K562 (cell line): ENCODE results near the gene LAMB4. TPM values are rescaled to one million over a fixed set of nuclear protein-coding genes. Genes with fewer than 3 reads are reported as not detected.

Experiments used
- ATAC-seq: fragments of 200-7000 bp; cut with Tn5 transposase; 3 replicates; pipeline ENCODE4 v1.9.1; 2020; ENCODE audit warnings: moderate library complexity
- BruUV-seq: library from RNA; stranded (reverse); fragments of 400-500 nt; replicated peaks from 2 replicates; lab custom pipeline; 2021; lab: Mats Ljungman, UMichigan
- CTCF ChIA-PET: fragments of 300-600 bp; formaldehyde crosslinking; extraction: SDS; loops from one replicate; lab custom pipeline; 2021; ENCODE audit warnings: low intra/inter-chr PET ratio; lab: Yijun Ruan, JAX
- POLR2A ChIA-PET: fragments of 300-600, 350-650 bp; sonication (Branson Sonifier 250); formaldehyde crosslinking; extraction: SDS; loops from one replicate; lab custom pipeline; 2021; ENCODE audit warnings: antibody characterized with exemption, inconsistent platforms; lab: Yijun Ruan, JAX
- DNase-seq, 4 experiments: peaks; one replicate each; pipeline versions ENCODE4 v3.0.0 to v3.0.0-alpha.2; 2011 to 2018; ENCODE audit warnings: low spot score in 3 of 4, mixed read lengths in 3 of 4; ENCODE audit errors: extremely low read depth in 1 of 4
- FAIRE-seq: peaks from 2 replicates; lab custom pipeline; 2011; peaks lifted over from hg19 to GRCh38; lab: Jason Lieb, UNC
- H2AFZ ChIP-seq: 2 replicates; pipeline ENCODE4 v1.6.0; 2011; ENCODE audit warnings: low read depth, low read length, control low read depth, inconsistent platforms
- H3K27ac ChIP-seq: fragments of 200-600 bp; 3 replicates; pipeline ENCODE4 v1.8.0; 2011; ENCODE audit warnings: low read depth, mild to moderate bottlenecking, control low read depth, inconsistent platforms, low read length, moderate library complexity, mixed read lengths; ENCODE audit errors: extremely low read depth
- H3K27me3 ChIP-seq, 2 experiments: fragments of 300-600 bp in 1 of 2; 2 replicates in 1 of 2; 3 replicates in 1 of 2; pipeline versions ENCODE4 v1.6.0 to v1.8.0; 2011; ENCODE audit warnings: inconsistent platforms in 2 of 2, low read length in 2 of 2, mild to moderate bottlenecking in 1 of 2, mixed read lengths in 1 of 2, moderate library complexity in 1 of 2; ENCODE audit not compliant: control insufficient read depth in 2 of 2, insufficient read depth in 2 of 2
- H3K36me3 ChIP-seq: fragments of 300-600 bp; 3 replicates; pipeline ENCODE4 v1.8.0; 2011; ENCODE audit warnings: mild to moderate bottlenecking, low read length, inconsistent platforms; ENCODE audit not compliant: control insufficient read depth, insufficient read depth
- H3K4me1 ChIP-seq, 2 experiments: fragments of 200-600 bp in 1 of 2; replicated peaks in 1 of 2; 2 replicates in 1 of 2; 3 replicates in 1 of 2; pipeline versions ENCODE4 v1.5.1 to v1.8.0; 2011; ENCODE audit warnings: inconsistent platforms in 2 of 2, low read length in 2 of 2, mild to moderate bottlenecking in 1 of 2, mixed read lengths in 1 of 2, moderate library complexity in 1 of 2; ENCODE audit not compliant: control insufficient read depth in 2 of 2, insufficient read depth in 2 of 2
- H3K4me2 ChIP-seq: 2 replicates; pipeline ENCODE4 v1.6.1; 2011; ENCODE audit warnings: low read length, control low read depth, inconsistent platforms, mixed read lengths; ENCODE audit not compliant: insufficient read depth
- H3K4me3 ChIP-seq: fragments of 200-600 bp; sonication (generic), shearing (Covaris generic); 2 replicates; pipeline ENCODE4 v1.5.1; 2016; ENCODE audit warnings: control low read depth, inconsistent platforms
- H3K79me2 ChIP-seq: fragments of 200-600 bp; 3 replicates; pipeline ENCODE4 v1.8.0; 2011; ENCODE audit warnings: low read length, inconsistent platforms; ENCODE audit not compliant: control insufficient read depth, insufficient read depth
- H3K9ac ChIP-seq, 2 experiments: 2 replicates each; pipeline versions ENCODE4 v1.6.0 to v1.6.1; 2011; ENCODE audit warnings: low read depth in 2 of 2, low read length in 2 of 2, control low read depth in 1 of 2, inconsistent platforms in 1 of 2, mild to moderate bottlenecking in 1 of 2, mixed read lengths in 1 of 2; ENCODE audit not compliant: insufficient read depth in 1 of 2
- H3K9me1 ChIP-seq: one replicate; pipeline ENCODE4 v1.6.0; 2011; ENCODE audit warnings: inconsistent platforms, mild to moderate bottlenecking, low read length, moderate library complexity; ENCODE audit not compliant: control insufficient read depth, insufficient read depth
- H3K9me3 ChIP-seq: replicated peaks from 2 replicates; pipeline ENCODE4 v1.5.1; 2011; ENCODE audit warnings: low read depth, low read length, inconsistent platforms; ENCODE audit not compliant: control insufficient read depth, insufficient read depth
- H4K20me1 ChIP-seq: replicated peaks from 2 replicates; pipeline ENCODE4 v1.6.1; 2011; ENCODE audit warnings: low read length, inconsistent platforms, mixed read lengths; ENCODE audit not compliant: control insufficient read depth, insufficient read depth
- HDAC1 ChIP-seq, 2 experiments: fragments of 450-650 bp; IDR thresholded peaks; 2 replicates each; pipeline ENCODE4 v1.6.1; 2016 to 2017; ENCODE audit warnings: inconsistent platforms in 1 of 2, mild to moderate bottlenecking in 1 of 2, moderate library complexity in 1 of 2
- HDAC3 ChIP-seq: fragments of 450-650 bp; IDR thresholded peaks from 2 replicates; pipeline ENCODE4 v1.6.1; 2018; ENCODE audit warnings: borderline replicate concordance, mild to moderate bottlenecking, moderate library complexity; ENCODE audit not compliant: partially characterized antibody
- HLTF ChIP-seq: fragments of 450-650 bp; IDR thresholded peaks from 2 replicates; pipeline ENCODE4 v1.6.1; 2016
- HNRNPL ChIP-seq: fragments of 200-400 bp; formaldehyde crosslinking; IDR thresholded peaks from 2 replicates; pipeline ENCODE4 v1.6.1; 2017; ENCODE audit warnings: low read depth, mild to moderate bottlenecking, low read length
- KAT7 ChIP-seq: sonication (generic); formaldehyde crosslinking; IDR thresholded peaks from 2 replicates; pipeline ENCODE4 v1.8.0; 2022; ENCODE audit warnings: missing genetic modification reagents, mild to moderate bottlenecking, borderline replicate concordance
- MYC ChIP-seq, 2 experiments: fragments of 250-450 bp in 1 of 2; sonication (Bioruptor Pico) in 1 of 2; IDR thresholded peaks; 2 replicates each; pipeline versions ENCODE4 v1.5.1 to v1.6.1; 2012 to 2021; ENCODE audit warnings: low read depth in 2 of 2, borderline replicate concordance in 1 of 2, improper control_type of control experiment in 1 of 2, low read length in 1 of 2, mild to moderate bottlenecking in 1 of 2, moderate library complexity in 1 of 2
- SMAD4 ChIP-seq: fragments of 250-450 bp; sonication (Bioruptor Pico); conservative IDR thresholded peaks from 2 replicates; pipeline ENCODE4 v1.8.0; 2021; ENCODE audit warnings: inconsistent platforms, mild to moderate bottlenecking, moderate library complexity
- TCFL5 ChIP-seq: fragments of 250-450 bp; sonication (Bioruptor Pico); conservative IDR thresholded peaks from 2 replicates; pipeline ENCODE4 v1.6.1; 2021; ENCODE audit warnings: mild to moderate bottlenecking, moderate library complexity, matching md5 sums
- THRB ChIP-seq: fragments of 450-650 bp; formaldehyde crosslinking; conservative IDR thresholded peaks from 2 replicates; pipeline ENCODE4 v1.4.0; 2022; ENCODE audit warnings: mild to moderate bottlenecking, missing genetic modification characterization
- ZNF263 ChIP-seq: sonication (generic); formaldehyde crosslinking; IDR thresholded peaks from 2 replicates; pipeline ENCODE4 v1.8.0; 2022; ENCODE audit warnings: mild to moderate bottlenecking, missing genetic modification reagents, borderline replicate concordance
- ZNF586 ChIP-seq: fragments of 450-650 bp; formaldehyde crosslinking; conservative IDR thresholded peaks from 2 replicates; pipeline ENCODE4 v1.4.0; 2020; ENCODE audit warnings: mild to moderate bottlenecking, moderate library complexity
- ZNF696 ChIP-seq: fragments of 250-450 bp; sonication (Bioruptor Pico); conservative IDR thresholded peaks from 2 replicates; pipeline ENCODE4 v1.4.0; 2020; ENCODE audit warnings: mild to moderate bottlenecking, moderate library complexity
- WGBS: fragments of 100-300 bp; shearing (Covaris generic); methylation state at CpG from one replicate; pipeline ENCODE4 v1.1.6; 2016; ENCODE audit warnings: low coverage, mixed read lengths; ENCODE audit not compliant: insufficient coverage; ENCODE audit errors: missing lambda C conversion rate; 5-methylcytosine and 5-hydroxymethylcytosine counted together
- in situ Hi-C: fragments of 300-500 bp; cut with MboI; formaldehyde crosslinking; loops from 4 replicates; pipeline ENCODE4 v1.15.0; 2018; ENCODE audit warnings: inconsistent platforms, mixed read lengths
- intact Hi-C: fragments of 100-400 bp; cut with micrococcal nuclease; formaldehyde crosslinking; loops from 2 replicates; pipeline ENCODE4 v1.14.2; 2022
- polyA plus RNA-seq, 8 experiments: library from polyadenylated mRNA; depleted of rRNA in 4 of 8; stranded (reverse) in 5 of 8; unstranded in 3 of 8; fragments of >200 nt; fragmentation: Nextera tagmentation in 2 of 8; fragmentation: Illumina TruSeq in 1 of 8; extraction: Ambion mirVana in 2 of 8; extraction: Trizol in 1 of 8; gene quantifications; 2 replicates each; pipeline versions ENCODE4 v1.2.1 to v1.2.3, GENCODE V29; 2011 to 2014; ENCODE audit warnings: inconsistent platforms in 1 of 8, missing spikeins in 1 of 8
- total RNA-seq, 7 experiments: library from RNA; depleted of rRNA in 6 of 7; stranded (reverse); fragments of >200 nt in 6 of 7; fragmentation: Illumina TruSeq in 2 of 7; extraction: Trizol in 2 of 7; gene quantifications; 2 replicates each; pipeline versions ENCODE4 v1.2.1 to v1.2.3, GENCODE V29; 2011 to 2021; ENCODE audit warnings: low replicate concordance in 1 of 7
- TF ChIP-seq, protein P1 (sequence below), 2 experiments: fragments of 450-650 bp in 1 of 2; sonication (generic) in 1 of 2; formaldehyde crosslinking in 1 of 2; IDR thresholded peaks in 1 of 2; conservative IDR thresholded peaks in 1 of 2; 2 replicates each; pipeline versions ENCODE4 v1.6.1 to v1.8.1; 2016 to 2023; ENCODE audit warnings: mild to moderate bottlenecking in 2 of 2, moderate library complexity in 2 of 2, inconsistent platforms in 1 of 2, missing genetic modification reagents in 1 of 2

The LAMB4 gene
- total and polyA plus RNA-seq, 9 of the 15 experiments (the other 6 are each of a cell fraction or from before 2014, with no cell fraction given) = 0.06 to 0.13 (median 0.07) TPM; not detected in 6

- H3K27me3 ChIP-seq = no peaks in the 10 kb centered on the region
- no peaks in the 10 kb centered on the region for H3K9me1 ChIP-seq
- H3K27ac ChIP-seq = peak overlapping the region; percentile 3; the same call in 1 of the 3 replicates
- no peak for ATAC-seq
- peaks cover 33 to 52% of the 10 kb centered on the region in 2 experiments for H3K4me1 ChIP-seq
- no peaks in the 10 kb centered on the region for H3K36me3 ChIP-seq
- H3K4me3 ChIP-seq = no peak overlapping the region
- no TSS peak for BruUV-seq
- H3K9me3 ChIP-seq = peaks cover 2% of the 10 kb centered on the region
- DNase-seq = no peak
- peak overlapping the region; percentile 80 for H2AFZ ChIP-seq
- intact Hi-C loops = no loop called here
- peak overlapping the region in 1 of 2 experiments; percentile 11; a peak in 1 of 4 replicates for H3K9ac ChIP-seq
- no peaks in the 10 kb centered on the region for H3K79me2 ChIP-seq
- in situ Hi-C loops = no loop called here
- WGBS = 69% methylated on average over 2 of the region's 2 CpGs
- H4K20me1 ChIP-seq = no peaks in the 10 kb centered on the region
- CTCF ChIA-PET = no interaction called here
- POLR2A ChIA-PET = interaction anchor here (1.0 kb wide), 1 partner anchor 19 kb away, joined by 3 read pairs; no protein-coding TSS in a partner anchor
- H3K4me2 ChIP-seq = no peak overlapping the region
- FAIRE-seq = no peak
- TF ChIP-seq HNRNPL (no peak), HDAC3 (no peak), TCFL5 (CRISPR knock-in tag) (no peak), KAT7 (CRISPR knock-in tag) (no peak), ZNF696 (no peak)
- TF ChIP-seq, all 486 proteins: peak for 0
These were observed 43.6 kb downstream of the LAMB4 start for GRCh38 chr7:108086546-108086945.

DNA sequence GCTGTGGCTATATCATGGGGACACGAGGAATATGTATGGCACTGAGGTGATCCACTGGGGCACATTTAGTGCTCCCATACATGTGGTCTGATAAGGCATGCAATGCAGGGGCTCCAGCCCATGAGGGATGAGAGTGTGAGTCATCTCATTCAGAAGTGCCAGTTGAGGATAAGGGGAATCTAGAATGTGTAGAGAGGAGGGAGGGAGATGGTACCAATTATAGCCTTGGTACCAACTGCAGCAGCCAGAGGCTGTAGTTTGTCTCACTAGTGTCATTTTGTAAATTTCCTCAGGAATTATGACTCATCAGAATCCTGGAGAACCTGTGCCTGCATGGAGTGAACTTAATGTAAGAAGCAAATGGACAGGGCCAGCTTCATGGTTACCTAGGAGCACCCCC lies 46.2 kb downstream of the LAMB4 start:
- peak overlapping the region; percentile 73 for H2AFZ ChIP-seq
- 0% methylated on average over 1 of the region's 1 CpG for WGBS
- ATAC-seq (no peak), DNase-seq (peak in 2 of 4 experiments; percentile 42 to 55), FAIRE-seq (peak; percentile 63)
- H3K79me2 ChIP-seq = no peaks in the 10 kb centered on the region
- no peak overlapping the region for H3K9ac ChIP-seq
- H3K4me1 ChIP-seq = peaks cover 29 to 52% of the 10 kb centered on the region in 2 experiments
- peaks cover 8% of the 10 kb centered on the region for H3K9me3 ChIP-seq
- in situ Hi-C loops = no loop called here
- POLR2A ChIA-PET = no interaction called here
- CTCF ChIA-PET = interaction anchor here (0.6 kb wide), 1 partner anchor 1501 kb away, joined by 4 read pairs; no protein-coding TSS in a partner anchor
- no peaks in the 10 kb centered on the region for H3K9me1 ChIP-seq
- no TSS peak for BruUV-seq
- no peak overlapping the region for H3K4me2 ChIP-seq
- intact Hi-C loops = no loop called here
- H3K4me3 ChIP-seq = no peak overlapping the region
- no peak overlapping the region; the same call in 2 of the 3 replicates for H3K27ac ChIP-seq
- H4K20me1 ChIP-seq = no peaks in the 10 kb centered on the region
- no peaks in the 10 kb centered on the region for H3K36me3 ChIP-seq
- no peaks in the 10 kb centered on the region for H3K27me3 ChIP-seq
- TF ChIP-seq HDAC1 (IDR thresholded peaks at IDR 0.05) (0 out of 4 replicates have a peak, but pooled peaks of 1 of the 2 experiments have one; percentile 17), MYC (IDR thresholded peaks at IDR 0.05; ENCODE audit: low read depth, low read length) (peak; percentile 24; the same call in 1 of the 2 replicates), MYC (CRISPR knock-in tag; IDR thresholded peaks at IDR 0.05; ENCODE audit: borderline replicate concordance, low read depth) (no peak), THRB (CRISPR knock-in tag) (no peak), HLTF (no peak), SMAD4 (CRISPR knock-in tag) (no peak), ZNF263 (CRISPR knock-in tag) (peak; percentile 38; the same call in 1 of the 2 replicates), ZNF586 (CRISPR knock-in tag) (no peak)
- TF ChIP-seq, protein P1, sequence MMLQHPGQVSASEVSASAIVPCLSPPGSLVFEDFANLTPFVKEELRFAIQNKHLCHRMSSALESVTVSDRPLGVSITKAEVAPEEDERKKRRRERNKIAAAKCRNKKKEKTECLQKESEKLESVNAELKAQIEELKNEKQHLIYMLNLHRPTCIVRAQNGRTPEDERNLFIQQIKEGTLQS (IDR thresholded peaks at IDR 0.05) = peak; percentile 88
- TF ChIP-seq, protein P1 (CRISPR knock-in tag; conservative IDR thresholded peaks at IDR 0.05) = no peak
